NT2/D1 (cell line): ENCODE measurements around the gene CD58.

Source experiments
- SUZ12 ChIP-seq: IDR thresholded peaks from 2 replicates; pipeline ENCODE4 v1.6.1; 2011; ENCODE audit not compliant: insufficient read length, insufficient read depth; ENCODE audit errors: extremely low read depth
- YY1 ChIP-seq: IDR thresholded peaks from 2 replicates; pipeline ENCODE4 v1.6.1; 2011; ENCODE audit not compliant: insufficient read length, insufficient read depth

DNA sequence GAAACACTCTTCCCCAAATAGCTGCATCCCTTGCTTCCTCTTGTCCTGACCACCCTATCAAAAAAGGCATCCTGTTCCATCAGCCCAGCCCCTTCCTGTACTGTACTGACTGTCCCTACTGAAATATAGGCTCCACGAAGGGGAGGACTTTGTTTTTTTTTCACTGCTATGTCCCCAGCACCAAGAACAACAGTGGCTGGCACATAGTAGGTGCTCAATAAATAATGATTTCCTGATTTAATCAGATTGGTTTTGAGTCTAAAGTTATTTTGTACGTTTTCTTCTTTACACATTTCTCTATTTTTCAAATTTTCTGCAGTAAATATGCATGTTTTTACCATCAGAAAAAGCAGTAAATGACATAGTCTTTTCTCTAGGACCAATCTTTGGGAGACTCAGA is 73.9 kb downstream of the CD58 start:
- TF ChIP-seq YY1 (no peak), SUZ12 (no peak)
